WERI-Rb-1 (cell line): ENCODE results near the gene TTC39B.

Source experiments
- DNase-seq: peaks from one replicate; pipeline ENCODE4 v3.0.0-alpha.2; 2020
- H3K27ac ChIP-seq: fragments of 250-450 bp; sonication (Bioruptor Pico); 2 replicates; pipeline ENCODE4 v1.5.1; 2020; ENCODE audit warnings: mild to moderate bottlenecking, moderate library complexity
- H3K27me3 ChIP-seq: fragments of 250-450 bp; sonication (Bioruptor Pico); 2 replicates; pipeline ENCODE4 v1.5.1; 2021; ENCODE audit warnings: mild to moderate bottlenecking, low read depth, moderate library complexity; ENCODE audit not compliant: insufficient read depth, severe bottlenecking
- H3K36me3 ChIP-seq: fragments of 250-450 bp; sonication (Bioruptor Pico); 2 replicates; pipeline ENCODE4 v1.5.1; 2020; ENCODE audit warnings: mild to moderate bottlenecking, moderate library complexity
- H3K4me3 ChIP-seq: 2 replicates; pipeline ENCODE4 v1.5.1; 2011; ENCODE audit warnings: low read depth, mild to moderate bottlenecking, control low read depth, low read length
- H3K9me3 ChIP-seq: fragments of 250-450 bp; sonication (Bioruptor Pico); 2 replicates; pipeline ENCODE4 v1.5.1; 2021; ENCODE audit warnings: mild to moderate bottlenecking, moderate library complexity; ENCODE audit not compliant: severe bottlenecking
- TF ChIP-seq, protein P1 (sequence below): IDR thresholded peaks from 2 replicates; pipeline ENCODE4 v1.5.1; 2011; ENCODE audit warnings: low read depth, mild to moderate bottlenecking, control low read depth, inconsistent platforms, low read length

Gene TTC39B

DNA sequence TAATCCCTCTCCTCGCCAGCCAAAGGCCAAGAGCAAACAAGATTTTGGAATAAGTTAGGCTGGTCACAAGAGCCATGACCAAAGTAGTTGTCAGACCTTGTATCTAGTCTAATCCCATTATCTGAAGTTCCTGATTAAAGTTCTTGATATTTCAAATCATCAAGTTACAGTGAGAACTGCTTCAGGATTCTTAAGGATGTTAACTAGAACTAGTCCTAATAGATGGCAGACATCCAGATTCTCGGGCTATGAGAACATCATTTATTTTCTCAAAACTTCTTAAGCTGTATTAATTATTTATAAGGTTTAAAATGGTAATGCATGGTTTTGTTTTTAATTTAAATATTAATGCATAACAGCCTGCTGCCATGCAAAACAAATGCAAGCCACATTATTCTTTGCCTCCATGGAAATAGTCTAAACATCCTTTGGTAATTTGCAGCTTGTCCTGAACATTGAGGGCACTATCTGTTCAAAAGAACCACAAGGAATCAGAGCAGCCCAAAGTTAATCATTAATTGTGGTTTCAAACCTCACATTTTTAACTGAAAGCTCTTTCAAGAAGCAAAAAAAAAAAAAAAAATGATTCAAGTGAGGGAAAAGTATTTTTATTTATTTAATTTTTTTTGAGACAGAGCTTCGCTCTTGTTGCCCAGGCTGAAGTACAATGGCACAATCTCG, 95.1 kb downstream of the TTC39B start:
- no peaks in the 10 kb centered on the region for H3K27me3 ChIP-seq
- H3K27ac ChIP-seq, result no peak overlapping the region
- TF ChIP-seq, protein P1, sequence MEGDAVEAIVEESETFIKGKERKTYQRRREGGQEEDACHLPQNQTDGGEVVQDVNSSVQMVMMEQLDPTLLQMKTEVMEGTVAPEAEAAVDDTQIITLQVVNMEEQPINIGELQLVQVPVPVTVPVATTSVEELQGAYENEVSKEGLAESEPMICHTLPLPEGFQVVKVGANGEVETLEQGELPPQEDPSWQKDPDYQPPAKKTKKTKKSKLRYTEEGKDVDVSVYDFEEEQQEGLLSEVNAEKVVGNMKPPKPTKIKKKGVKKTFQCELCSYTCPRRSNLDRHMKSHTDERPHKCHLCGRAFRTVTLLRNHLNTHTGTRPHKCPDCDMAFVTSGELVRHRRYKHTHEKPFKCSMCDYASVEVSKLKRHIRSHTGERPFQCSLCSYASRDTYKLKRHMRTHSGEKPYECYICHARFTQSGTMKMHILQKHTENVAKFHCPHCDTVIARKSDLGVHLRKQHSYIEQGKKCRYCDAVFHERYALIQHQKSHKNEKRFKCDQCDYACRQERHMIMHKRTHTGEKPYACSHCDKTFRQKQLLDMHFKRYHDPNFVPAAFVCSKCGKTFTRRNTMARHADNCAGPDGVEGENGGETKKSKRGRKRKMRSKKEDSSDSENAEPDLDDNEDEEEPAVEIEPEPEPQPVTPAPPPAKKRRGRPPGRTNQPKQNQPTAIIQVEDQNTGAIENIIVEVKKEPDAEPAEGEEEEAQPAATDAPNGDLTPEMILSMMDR, result no peak
- no peaks in the 10 kb centered on the region for H3K36me3 ChIP-seq
- H3K9me3 ChIP-seq, result no peaks in the 10 kb centered on the region
- H3K4me3 ChIP-seq, result no peak overlapping the region
- DNase-seq, result no peak

DNA sequence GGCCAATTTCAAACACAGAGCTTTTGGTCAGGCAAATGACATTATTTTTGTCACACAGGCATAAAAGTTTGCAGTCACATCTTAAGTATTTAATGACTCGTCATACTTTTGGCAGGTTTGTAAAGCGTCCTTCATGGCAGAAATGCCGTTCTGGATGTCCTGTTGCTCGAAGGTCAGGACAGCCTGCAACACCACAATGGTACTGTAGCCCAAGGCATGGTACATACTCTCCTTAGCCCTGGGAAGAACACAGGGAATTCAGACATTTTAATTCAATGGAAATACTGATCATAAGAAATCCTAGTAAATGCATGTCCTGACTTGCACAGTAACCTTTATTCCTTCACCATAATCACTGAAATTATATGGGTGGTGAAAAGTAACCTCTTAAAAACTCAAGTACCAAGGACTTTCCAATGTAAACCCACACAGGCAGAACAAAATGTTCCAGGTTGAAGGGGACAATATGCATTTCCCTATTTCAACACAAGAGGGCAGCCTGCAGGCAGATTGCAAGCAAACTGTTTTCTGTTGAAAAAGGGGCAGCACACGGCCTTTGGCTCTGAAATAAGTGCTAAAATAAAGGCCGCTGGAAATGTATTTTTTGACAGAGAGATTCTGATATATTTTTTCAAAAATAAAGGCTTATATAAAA, 95.7 kb downstream of the TTC39B start:
- TF ChIP-seq, protein P1, result peak; percentile 74
- DNase-seq, result peak; percentile 65
- Histone ChIP-seq H3K4me3 (no peak overlapping the region), H3K27me3 (no peaks in the 10 kb centered on the region), H3K27ac (no peak overlapping the region), H3K9me3 (no peaks in the 10 kb centered on the region), H3K36me3 (no peaks in the 10 kb centered on the region)

DNA sequence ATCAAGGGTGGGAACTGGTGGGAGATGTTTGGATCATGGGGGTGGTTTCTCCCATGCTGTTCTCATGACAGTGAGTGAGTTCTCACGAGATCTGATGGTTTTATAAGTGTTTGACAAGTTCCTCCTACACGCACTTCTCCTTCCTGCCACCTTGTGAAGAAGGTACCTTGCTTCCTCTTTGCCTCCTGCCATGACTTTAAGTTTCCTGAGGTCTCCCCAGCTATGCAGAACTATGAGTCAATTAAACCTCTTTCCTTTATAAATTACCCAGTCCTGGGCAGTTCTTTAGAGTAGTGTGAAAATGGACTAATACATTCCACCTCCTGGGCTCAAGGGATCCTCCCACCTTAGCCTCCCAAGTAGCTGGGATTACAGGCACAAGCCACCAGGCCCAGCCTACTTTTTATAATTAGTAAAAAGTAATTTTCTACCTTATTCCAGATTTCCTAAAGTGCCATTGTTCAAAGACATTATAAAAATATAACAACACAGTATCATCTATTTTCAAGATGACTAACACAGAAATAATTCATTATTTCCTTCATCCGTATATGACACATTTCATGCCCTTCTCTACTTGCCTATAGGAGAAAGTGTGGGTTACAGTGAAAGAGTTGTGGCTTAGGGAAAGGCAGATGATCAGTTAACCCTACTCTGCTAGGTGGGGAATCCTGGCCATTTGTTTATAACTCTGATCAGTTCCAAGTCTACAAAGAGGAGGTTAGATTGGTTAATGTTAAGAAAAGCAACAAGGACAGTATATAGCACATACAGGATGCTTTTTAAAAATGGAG, 99.9 kb downstream of the TTC39B start:
- Histone ChIP-seq H3K36me3 (no peaks in the 10 kb centered on the region), H3K9me3 (no peaks in the 10 kb centered on the region), H3K27me3 (no peaks in the 10 kb centered on the region), H3K4me3 (no peak overlapping the region), H3K27ac (no peak overlapping the region)
- no peak for DNase-seq
- TF ChIP-seq, protein P1, result no peak

DNA sequence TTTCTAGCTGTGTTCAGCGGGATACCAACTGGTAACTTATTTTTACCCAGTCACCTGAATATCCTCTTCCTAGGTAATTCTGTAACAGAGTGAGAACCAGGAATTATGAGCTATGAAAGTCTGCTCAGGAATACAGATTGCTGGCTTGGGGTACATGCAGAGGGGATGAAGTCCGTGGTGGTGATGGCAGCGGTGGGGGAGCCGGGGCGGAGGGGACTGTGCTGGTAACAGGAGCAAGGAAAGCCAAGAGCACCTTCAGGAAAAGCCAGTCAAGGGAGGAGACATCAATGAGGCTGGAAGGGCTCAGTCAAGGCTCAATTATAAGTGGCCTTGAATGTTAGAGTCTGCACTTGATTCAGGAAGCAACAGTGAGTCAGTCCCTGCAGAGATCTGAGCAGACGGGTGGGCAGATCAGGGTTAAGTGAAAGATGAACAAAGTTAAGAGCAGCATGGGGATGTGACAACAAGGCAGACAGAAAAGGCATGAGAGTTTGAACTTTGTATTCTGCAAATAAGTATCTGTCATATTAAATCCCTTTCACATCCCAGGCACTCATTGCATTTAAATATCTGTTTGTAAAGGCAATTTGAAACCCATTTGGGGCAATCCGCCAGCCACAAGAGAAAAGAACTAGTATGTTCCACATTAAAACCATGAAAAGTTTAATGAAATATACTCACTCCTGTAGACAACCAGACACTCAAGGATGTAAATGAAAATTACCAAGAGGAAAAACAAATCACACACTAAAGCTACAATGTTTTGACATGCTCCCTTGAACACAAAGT, 101.2 kb downstream of the TTC39B start:
- Histone ChIP-seq H3K9me3 (no peaks in the 10 kb centered on the region), H3K27ac (no peak overlapping the region), H3K4me3 (no peak overlapping the region), H3K27me3 (no peaks in the 10 kb centered on the region), H3K36me3 (no peaks in the 10 kb centered on the region)
- TF ChIP-seq, protein P1, result no peak
- no peak for DNase-seq

DNA sequence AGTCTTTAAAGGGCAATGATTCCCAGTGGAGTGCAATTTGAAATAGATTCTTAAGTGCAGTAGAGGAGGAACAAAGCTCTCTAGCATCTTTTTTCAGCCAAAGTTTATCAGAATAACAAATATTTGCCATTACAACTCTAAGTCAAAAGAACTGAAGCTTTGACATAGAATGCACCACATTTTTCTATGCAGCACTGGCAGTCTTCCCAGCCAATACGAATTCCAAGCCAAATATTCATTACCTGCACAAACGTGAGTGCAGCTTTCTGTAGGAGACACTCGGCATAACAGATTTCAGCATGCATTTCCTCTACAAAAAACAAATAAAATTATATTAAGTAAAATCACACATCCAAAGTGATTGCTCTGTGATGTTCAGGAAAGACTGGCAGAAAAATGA, 103.4 kb downstream of the TTC39B start:
- H3K27ac ChIP-seq, result no peak overlapping the region
- DNase-seq, result no peak
- H3K9me3 ChIP-seq, result no peaks in the 10 kb centered on the region
- H3K36me3 ChIP-seq, result no peaks in the 10 kb centered on the region
- no peaks in the 10 kb centered on the region for H3K27me3 ChIP-seq
- no peak overlapping the region for H3K4me3 ChIP-seq
- TF ChIP-seq, protein P1, result no peak
